Esophagus squamous epithelium (tissue), 4 donors: ENCODE data around the gene DPEP1.

ENCODE experiments used
- POLR2A ChIP-seq, 4 donors: fragments of 450-650 bp; IDR thresholded peaks; one replicate each; pipeline ENCODE4 v1.6.1; 2017; ENCODE audit warnings: antibody characterized with exemption in 4 of 4, mild to moderate bottlenecking in 4 of 4, moderate library complexity in 3 of 4
- TF ChIP-seq, protein P1 (sequence below), 6 experiments: fragments of 450-650 bp in 4 of 6; fragments of 200-600 bp in 2 of 6; sonication (generic) in 2 of 6; IDR thresholded peaks; one replicate each; pipeline ENCODE4 v1.5.1; 2016 to 2019; ENCODE audit warnings: antibody characterized with exemption in 6 of 6, mild to moderate bottlenecking in 4 of 6, moderate library complexity in 4 of 6

DNA sequence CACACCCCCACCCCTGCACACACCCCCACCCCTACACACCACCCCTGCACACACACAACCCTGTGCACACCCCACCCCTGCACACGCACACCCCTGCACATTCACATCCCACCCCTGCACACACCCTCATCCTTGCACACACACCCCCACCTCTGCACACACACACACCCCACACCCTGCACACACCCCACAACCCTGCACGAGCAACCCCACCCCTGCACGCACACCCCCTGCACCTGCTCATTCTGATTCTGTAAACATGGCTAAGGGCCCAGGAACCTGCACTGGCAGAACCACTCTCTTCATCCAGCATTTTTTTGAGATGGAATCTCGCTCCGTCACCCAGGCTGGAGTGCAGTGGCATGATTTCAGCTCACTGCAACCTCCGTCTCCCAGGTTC lies 25.9 kb downstream of the DPEP1 start:
- TF ChIP-seq, protein P1, sequence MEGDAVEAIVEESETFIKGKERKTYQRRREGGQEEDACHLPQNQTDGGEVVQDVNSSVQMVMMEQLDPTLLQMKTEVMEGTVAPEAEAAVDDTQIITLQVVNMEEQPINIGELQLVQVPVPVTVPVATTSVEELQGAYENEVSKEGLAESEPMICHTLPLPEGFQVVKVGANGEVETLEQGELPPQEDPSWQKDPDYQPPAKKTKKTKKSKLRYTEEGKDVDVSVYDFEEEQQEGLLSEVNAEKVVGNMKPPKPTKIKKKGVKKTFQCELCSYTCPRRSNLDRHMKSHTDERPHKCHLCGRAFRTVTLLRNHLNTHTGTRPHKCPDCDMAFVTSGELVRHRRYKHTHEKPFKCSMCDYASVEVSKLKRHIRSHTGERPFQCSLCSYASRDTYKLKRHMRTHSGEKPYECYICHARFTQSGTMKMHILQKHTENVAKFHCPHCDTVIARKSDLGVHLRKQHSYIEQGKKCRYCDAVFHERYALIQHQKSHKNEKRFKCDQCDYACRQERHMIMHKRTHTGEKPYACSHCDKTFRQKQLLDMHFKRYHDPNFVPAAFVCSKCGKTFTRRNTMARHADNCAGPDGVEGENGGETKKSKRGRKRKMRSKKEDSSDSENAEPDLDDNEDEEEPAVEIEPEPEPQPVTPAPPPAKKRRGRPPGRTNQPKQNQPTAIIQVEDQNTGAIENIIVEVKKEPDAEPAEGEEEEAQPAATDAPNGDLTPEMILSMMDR (IDR thresholded peaks at IDR 0.05), result no peak
- TF ChIP-seq POLR2A (IDR thresholded peaks at IDR 0.05), result no peak
